Thyroid gland (tissue), 4 donors: ENCODE data around the gene DLK1. TPM values are rescaled to one million over a fixed set of nuclear protein-coding genes. Genes with fewer than 3 reads are reported as not detected.

Source experiments
- DNase-seq, 2 donors: peaks; one replicate each; pipeline ENCODE4 v3.0.0-alpha.2; 2019
- H3K27ac ChIP-seq, 3 donors: fragments of 200-600 bp; sonication (generic); 1 replicate in 2 of 3; 2 replicates in 1 of 3; pipeline ENCODE4 v1.5.1; 2016 to 2019; ENCODE audit warnings: mild to moderate bottlenecking in 1 of 3, moderate library complexity in 1 of 3
- H3K27me3 ChIP-seq: fragments of 200-600 bp; sonication (generic); one replicate; pipeline ENCODE4 v1.5.1; 2019
- H3K36me3 ChIP-seq, 2 donors: fragments of 200-600 bp; sonication (generic); one replicate each; pipeline ENCODE4 v1.5.1; 2016 to 2019
- H3K4me1 ChIP-seq, 2 donors: fragments of 200-600 bp; sonication (generic); one replicate each; pipeline ENCODE4 v1.5.1; 2017 to 2019
- H3K4me3 ChIP-seq, 3 donors: fragments of 200-600 bp; sonication (generic); replicated peaks in 1 of 3; 1 replicate in 2 of 3; 2 replicates in 1 of 3; pipeline ENCODE4 v1.5.1; 2016; ENCODE audit warnings: mild to moderate bottlenecking in 1 of 3
- H3K9me3 ChIP-seq: fragments of 200-600 bp; sonication (generic); one replicate; pipeline ENCODE4 v1.5.1; 2017
- CTCF ChIP-seq, 6 experiments: fragments of 200-600 bp in 3 of 6; fragments of 450-650 bp in 3 of 6; sonication (generic) in 3 of 6; IDR thresholded peaks; one replicate each; pipeline ENCODE4 v1.5.1; 2016 to 2019; ENCODE audit warnings: antibody characterized with exemption in 6 of 6, mild to moderate bottlenecking in 2 of 6, inconsistent platforms in 1 of 6, moderate library complexity in 1 of 6
- POLR2A ChIP-seq, 2 donors: fragments of 450-650 bp; IDR thresholded peaks; one replicate each; pipeline ENCODE4 v1.6.1; 2017; ENCODE audit warnings: antibody characterized with exemption in 2 of 2, mild to moderate bottlenecking in 2 of 2, moderate library complexity in 1 of 2
- WGBS, 2 donors: methylation state at CpG; one replicate each; pipeline ENCODE4 v1.1.5; 2017; 5-methylcytosine and 5-hydroxymethylcytosine counted together
- intact Hi-C: fragments of 100-400 bp; cut with DNase I; formaldehyde crosslinking; loops from one replicate; pipeline ENCODE4 v1.15.1; 2023
- total RNA-seq, 4 donors: library from RNA; depleted of rRNA; stranded (reverse); fragments of >200 nt; gene quantifications; one replicate each; pipeline ENCODE4 v1.2.3, GENCODE V29; 2016

DLK1 gene
- total RNA-seq, 4 donors from 2014 or later, result 0.40 TPM; not detected in 3

- no peak for TF ChIP-seq POLR2A (IDR thresholded peaks at IDR 0.05)
- no peaks in the 10 kb centered on the region for H3K4me1 ChIP-seq
- no peaks in the 10 kb centered on the region for H3K9me3 ChIP-seq
- no peaks in the 10 kb centered on the region for H3K27me3 ChIP-seq
- 85 to 87% methylated on average over 11 to 14 of the region's 14 CpGs for WGBS, 2 donors
- intact Hi-C loops, result no loop called here
- no peaks in the 10 kb centered on the region for H3K36me3 ChIP-seq
- no peak for DNase-seq
- no peak overlapping the region for H3K4me3 ChIP-seq
- no peak overlapping the region for H3K27ac ChIP-seq
Observed at GRCh38 chr14:100776681-100777365, 50.1 kb downstream of the DLK1 start.

DNA sequence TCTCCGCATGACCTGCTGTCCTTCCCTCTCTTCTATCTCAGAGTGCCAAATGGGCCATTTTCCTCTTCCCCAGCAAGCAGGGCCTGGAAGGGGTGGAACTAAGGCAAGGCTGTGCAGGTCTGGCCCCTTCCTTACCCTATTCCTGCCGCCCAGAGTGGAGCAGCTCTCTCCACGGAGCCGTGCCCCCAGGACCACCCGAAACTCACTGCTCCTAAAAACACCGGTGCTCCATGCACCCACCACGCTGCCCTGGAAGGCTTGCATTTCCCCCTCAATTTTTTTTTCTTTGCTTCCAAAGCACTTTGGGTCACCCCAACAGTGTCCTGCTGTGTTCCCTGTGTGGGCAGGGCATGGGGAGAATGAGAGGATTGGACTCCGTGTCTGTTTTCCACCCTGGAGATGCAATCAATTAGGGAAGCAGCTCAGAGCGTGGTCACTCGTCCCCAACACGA, 50.7 kb downstream of the DLK1 start:
- 82 to 85% methylated on average over 11 of the region's 11 CpGs for WGBS, 2 donors
- Histone ChIP-seq H3K4me1 (no peaks in the 10 kb centered on the region), H3K27me3 (no peaks in the 10 kb centered on the region), H3K27ac (no peak overlapping the region), H3K9me3 (no peaks in the 10 kb centered on the region), H3K36me3 (no peaks in the 10 kb centered on the region), H3K4me3 (no peak overlapping the region)
- intact Hi-C loops, result no loop called here
- DNase-seq, result no peak
- TF ChIP-seq POLR2A (IDR thresholded peaks at IDR 0.05) (no peak), CTCF (IDR thresholded peaks at IDR 0.05) (no peak)

GRCh38 chr14:100777818-100778525, 51.3 kb downstream of the DLK1 start:
- no peaks in the 10 kb centered on the region for H3K4me1 ChIP-seq
- no peak overlapping the region for H3K4me3 ChIP-seq
- H3K9me3 ChIP-seq, result no peaks in the 10 kb centered on the region
- DNase-seq, result no peak
- intact Hi-C loops, result no loop called here
- no peaks in the 10 kb centered on the region for H3K36me3 ChIP-seq
- TF ChIP-seq CTCF (IDR thresholded peaks at IDR 0.05) (no peak), POLR2A (IDR thresholded peaks at IDR 0.05) (no peak)
- H3K27me3 ChIP-seq, result no peaks in the 10 kb centered on the region
- WGBS, 2 donors, result 69 to 72% methylated on average over 22 of the region's 22 CpGs
- no peak overlapping the region for H3K27ac ChIP-seq

- intact Hi-C loops, result no loop called here
- no peaks in the 10 kb centered on the region for H3K9me3 ChIP-seq
- no peaks in the 10 kb centered on the region for H3K36me3 ChIP-seq
- no peak for DNase-seq
- no peak overlapping the region for H3K27ac ChIP-seq
- no peak overlapping the region for H3K4me3 ChIP-seq
- TF ChIP-seq POLR2A (IDR thresholded peaks at IDR 0.05) (no peak), CTCF (IDR thresholded peaks at IDR 0.05) (no peak)
- H3K27me3 ChIP-seq, result no peaks in the 10 kb centered on the region
- no peaks in the 10 kb centered on the region for H3K4me1 ChIP-seq
- WGBS, 2 donors, result 75 to 83% methylated on average over 7 of the region's 7 CpGs
Observed at GRCh38 chr14:100778526-100778882, 51.8 kb downstream of the DLK1 start.

GRCh38 chr14:100778951-100779690, 52.4 kb downstream of the DLK1 start:
- no peaks in the 10 kb centered on the region for H3K27me3 ChIP-seq
- H3K36me3 ChIP-seq, result no peaks in the 10 kb centered on the region
- H3K9me3 ChIP-seq, result no peaks in the 10 kb centered on the region
- no peak overlapping the region for H3K27ac ChIP-seq
- intact Hi-C loops, result no loop called here
- no peak for TF ChIP-seq CTCF (IDR thresholded peaks at IDR 0.05)
- TF ChIP-seq POLR2A (IDR thresholded peaks at IDR 0.05), result no peak
- 89 to 90% methylated on average over 12 to 19 of the region's 24 CpGs for WGBS, 2 donors
- no peak overlapping the region for H3K4me3 ChIP-seq
- H3K4me1 ChIP-seq, result no peaks in the 10 kb centered on the region
- no peak for DNase-seq
